Measurements from ENCODE around the gene IMPDH2.
A peak's percentile ranks its signal among the peaks of the same experiment; 100 is the strongest.

Gene IMPDH2

GRCh38 chr3:48996640-48997039 is 32.6 kb downstream of the IMPDH2 start:
- no peak overlapping the region for H3K4me3 ChIP-seq (ENCODE audit: low read length)
- no peak for TF ChIP-seq CTCF (conservative IDR thresholded peaks at IDR 0.05; ENCODE audit: low read length)
- DNase-seq (ENCODE audit: low read depth): no peak

GRCh38 chr3:48993834-48994233 is 35.4 kb downstream of the IMPDH2 start:
- no peak for TF ChIP-seq CTCF (conservative IDR thresholded peaks at IDR 0.05; ENCODE audit: low read length)
- DNase-seq (ENCODE audit: low read depth): no peak
- H3K4me3 ChIP-seq (ENCODE audit: low read length): no peak overlapping the region

DNA sequence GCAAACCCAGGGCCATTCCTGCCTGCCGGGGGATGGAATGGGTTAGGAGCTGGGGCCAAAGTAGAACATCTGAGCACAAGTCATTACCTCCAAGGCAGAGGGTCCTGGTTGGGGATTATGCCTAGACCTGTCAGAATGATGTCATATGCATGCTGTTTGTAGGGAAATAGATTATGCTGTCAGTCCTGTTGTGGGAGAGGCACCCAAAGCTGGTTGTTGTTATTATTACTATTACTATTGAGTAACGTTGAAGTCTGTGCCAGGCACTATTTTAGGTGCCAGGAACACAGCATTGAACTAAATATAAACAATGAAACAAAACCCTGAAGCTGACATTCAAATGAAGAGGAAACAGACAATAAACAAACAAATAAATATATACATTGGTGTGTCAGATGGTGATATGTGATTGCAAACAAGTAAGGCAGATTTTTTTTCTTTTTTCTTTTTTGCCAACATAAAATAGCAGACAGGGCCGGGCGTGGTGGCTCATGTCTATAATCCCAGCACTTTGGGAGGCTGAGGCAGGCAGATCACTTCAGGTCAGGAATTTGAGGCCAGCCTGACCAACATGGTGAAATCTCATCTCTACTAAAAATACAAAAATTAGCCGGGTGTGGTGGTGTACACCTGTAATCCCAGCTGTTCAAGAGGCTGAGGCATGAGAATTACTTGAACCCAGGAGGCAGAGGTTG is 37.2 kb downstream of the IMPDH2 start:
- DNase-seq (ENCODE audit: low read depth): no peak
- peak overlapping the region; percentile 82 for H3K4me3 ChIP-seq (ENCODE audit: low read length)
- TF ChIP-seq CTCF (conservative IDR thresholded peaks at IDR 0.05; ENCODE audit: low read length): no peak

DNA sequence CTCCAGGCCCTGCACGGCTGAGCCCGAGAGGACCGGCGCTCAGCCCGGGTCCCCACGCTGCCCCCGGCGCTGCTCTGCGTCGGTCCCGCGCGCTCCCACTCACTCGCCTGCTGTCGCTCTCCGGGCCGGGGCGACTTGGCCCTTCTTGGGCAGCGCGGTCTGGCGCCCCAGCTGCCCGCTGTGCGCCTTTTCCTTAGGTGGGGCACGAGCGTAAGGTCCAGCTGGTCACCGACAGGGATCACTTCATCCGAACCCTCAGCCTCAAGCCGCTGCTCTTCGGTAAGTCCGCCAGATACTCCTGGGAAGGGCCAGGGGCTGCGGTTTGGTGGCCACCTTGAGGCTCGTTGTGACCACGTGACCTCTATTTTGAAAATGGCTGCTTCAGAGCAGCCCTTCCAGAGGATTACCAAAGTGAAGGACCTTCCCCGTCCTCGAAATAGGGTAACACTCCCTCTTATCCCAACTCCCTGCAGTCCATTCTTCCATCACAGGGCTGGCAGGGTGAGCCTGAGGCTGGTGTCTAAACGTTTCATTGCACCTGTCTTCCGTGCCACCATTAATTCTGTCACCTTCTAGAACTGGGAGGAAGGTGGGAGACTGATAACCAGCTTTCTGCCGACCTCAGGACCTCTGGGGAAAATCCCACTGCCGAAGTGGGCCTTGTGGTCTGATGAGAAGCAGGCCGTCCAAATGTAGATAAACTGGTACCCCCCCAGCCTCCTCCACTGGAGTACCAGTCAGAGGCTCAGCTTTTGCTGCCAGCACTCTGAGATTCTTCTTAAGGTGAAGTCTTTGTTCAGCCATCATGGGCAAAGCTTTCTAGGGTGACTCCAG is 38.3 kb downstream of the IMPDH2 start:
- H3K4me3 ChIP-seq (ENCODE audit: low read length): peak overlapping the region; percentile 82
- DNase-seq (ENCODE audit: low read depth): peak; percentile 23
- TF ChIP-seq CTCF (conservative IDR thresholded peaks at IDR 0.05; ENCODE audit: low read length): no peak

DNA sequence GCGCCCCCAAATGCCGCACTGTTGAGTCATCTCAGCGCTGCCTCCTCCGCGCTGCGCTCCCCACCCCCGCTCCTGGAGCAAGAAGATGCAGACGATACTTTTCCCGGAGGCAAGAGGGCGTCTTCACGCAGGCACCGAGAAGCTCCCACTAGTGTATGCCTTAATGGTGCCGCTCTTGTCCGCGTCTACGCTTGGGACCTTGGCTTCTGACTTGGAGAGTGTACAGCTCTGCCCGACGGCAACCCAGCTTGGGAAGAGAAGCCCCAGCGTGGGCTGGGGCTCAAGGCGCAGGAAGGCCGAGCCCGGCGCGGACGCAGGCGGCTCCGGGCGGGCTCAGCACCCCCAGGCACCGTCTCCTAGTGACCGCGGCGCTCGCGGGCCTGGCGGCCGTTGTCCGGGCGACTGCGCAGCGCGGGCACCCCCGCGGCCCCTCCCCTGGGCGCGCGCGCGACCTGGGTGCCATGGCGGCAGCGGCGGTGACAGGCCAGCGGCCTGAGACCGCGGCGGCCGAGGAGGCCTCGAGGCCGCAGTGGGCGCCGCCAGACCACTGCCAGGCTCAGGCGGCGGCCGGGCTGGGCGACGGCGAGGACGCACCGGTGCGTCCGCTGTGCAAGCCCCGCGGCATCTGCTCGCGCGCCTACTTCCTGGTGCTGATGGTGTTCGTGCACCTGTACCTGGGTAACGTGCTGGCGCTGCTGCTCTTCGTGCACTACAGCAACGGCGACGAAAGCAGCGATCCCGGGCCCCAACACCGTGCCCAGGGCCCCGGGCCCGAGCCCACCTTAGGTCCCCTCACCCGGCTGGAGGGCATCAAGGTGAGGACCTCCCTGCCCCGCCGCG is 39.2 kb downstream of the IMPDH2 start, which contains the start of gene P4HTM:
TSS of gene P4HTM (plus strand) at position 446 of the 840 bp plus-strand sequence. CDS start at position 462, 16 bp downstream.
- peak; percentile 52 for TF ChIP-seq CTCF (conservative IDR thresholded peaks at IDR 0.05; ENCODE audit: low read length)
- peak; percentile 93 for DNase-seq (ENCODE audit: low read depth)
- H3K4me3 ChIP-seq (ENCODE audit: low read length): peak within 1 kb of the TSS; percentile 82

DNA sequence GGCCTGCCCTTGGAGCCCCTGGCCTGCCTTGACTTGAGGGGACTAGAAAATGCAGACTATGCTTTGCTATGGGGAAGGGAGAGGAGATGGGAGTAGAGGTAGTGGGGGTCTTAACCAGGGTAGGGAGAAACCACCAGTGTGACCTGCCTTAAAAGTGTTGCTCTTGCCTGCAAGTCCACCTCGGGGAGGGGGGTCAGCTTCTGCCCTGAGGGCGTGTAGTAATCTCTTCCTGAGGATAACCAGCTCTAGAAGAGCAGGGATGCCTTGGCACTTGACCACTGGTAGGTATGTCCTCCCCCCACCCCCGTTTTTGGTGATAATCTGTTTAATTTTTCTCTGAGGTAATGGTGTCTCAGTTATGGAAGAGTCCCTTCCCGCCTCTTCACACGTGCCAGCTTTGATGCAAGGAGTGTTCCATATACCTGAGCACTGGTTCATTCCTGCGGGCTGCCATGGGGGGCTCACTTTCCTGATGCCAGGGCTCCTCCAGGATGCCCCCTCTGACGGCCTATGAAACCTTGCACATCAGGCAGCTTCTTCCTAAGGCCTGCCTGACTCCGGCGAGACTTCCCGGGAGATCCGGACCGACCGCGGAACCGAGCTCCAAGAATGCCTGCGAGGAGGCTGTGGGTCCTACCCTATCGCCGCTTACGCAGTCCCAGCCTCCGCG is 39.9 kb downstream of the IMPDH2 start:
- TF ChIP-seq CTCF (conservative IDR thresholded peaks at IDR 0.05; ENCODE audit: low read length): no peak
- no peak for DNase-seq (ENCODE audit: low read depth)

More for the DNA sequence above, 39.9 kb downstream of the IMPDH2 start:
- peak overlapping the region; percentile 82 for H3K4me3 ChIP-seq (ENCODE audit: low read length)

Measured in AG10803 (cell line).